Measurements from ENCODE around the gene DLGAP3. TPM values are rescaled to one million over a fixed set of nuclear protein-coding genes. Genes with fewer than 3 reads are reported as not detected.

The DLGAP3 gene
- total RNA-seq, 4 donors from 2014 or later = 0.25 to 0.84 (median 0.30) TPM

DNA sequence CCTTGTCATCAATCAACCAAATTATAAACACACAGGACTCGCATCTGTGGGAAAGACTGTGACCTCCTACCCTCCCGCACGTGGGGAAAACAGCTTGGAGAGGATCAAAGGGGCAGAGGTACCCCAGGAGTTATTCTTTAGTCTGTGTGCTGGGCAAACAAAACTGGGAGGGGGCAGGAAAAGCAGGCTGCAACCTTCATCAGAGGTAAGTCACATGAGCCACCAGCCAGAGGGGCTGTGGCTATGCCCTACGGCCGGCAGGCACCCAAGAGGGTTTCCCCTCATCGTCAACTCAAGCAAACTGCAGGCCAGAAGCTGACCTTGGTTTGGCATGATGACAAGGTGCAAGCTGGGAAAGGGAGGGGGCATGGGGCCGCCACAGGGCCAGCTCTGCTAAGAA is 82.4 kb downstream of the DLGAP3 start:
- ATAC-seq (ENCODE audit: low FRiP score) (no peak), DNase-seq (ENCODE audit: low spot score) (no peak)
- TF ChIP-seq, protein P1, sequence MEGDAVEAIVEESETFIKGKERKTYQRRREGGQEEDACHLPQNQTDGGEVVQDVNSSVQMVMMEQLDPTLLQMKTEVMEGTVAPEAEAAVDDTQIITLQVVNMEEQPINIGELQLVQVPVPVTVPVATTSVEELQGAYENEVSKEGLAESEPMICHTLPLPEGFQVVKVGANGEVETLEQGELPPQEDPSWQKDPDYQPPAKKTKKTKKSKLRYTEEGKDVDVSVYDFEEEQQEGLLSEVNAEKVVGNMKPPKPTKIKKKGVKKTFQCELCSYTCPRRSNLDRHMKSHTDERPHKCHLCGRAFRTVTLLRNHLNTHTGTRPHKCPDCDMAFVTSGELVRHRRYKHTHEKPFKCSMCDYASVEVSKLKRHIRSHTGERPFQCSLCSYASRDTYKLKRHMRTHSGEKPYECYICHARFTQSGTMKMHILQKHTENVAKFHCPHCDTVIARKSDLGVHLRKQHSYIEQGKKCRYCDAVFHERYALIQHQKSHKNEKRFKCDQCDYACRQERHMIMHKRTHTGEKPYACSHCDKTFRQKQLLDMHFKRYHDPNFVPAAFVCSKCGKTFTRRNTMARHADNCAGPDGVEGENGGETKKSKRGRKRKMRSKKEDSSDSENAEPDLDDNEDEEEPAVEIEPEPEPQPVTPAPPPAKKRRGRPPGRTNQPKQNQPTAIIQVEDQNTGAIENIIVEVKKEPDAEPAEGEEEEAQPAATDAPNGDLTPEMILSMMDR (IDR thresholded peaks at IDR 0.05) = no peak

DNA sequence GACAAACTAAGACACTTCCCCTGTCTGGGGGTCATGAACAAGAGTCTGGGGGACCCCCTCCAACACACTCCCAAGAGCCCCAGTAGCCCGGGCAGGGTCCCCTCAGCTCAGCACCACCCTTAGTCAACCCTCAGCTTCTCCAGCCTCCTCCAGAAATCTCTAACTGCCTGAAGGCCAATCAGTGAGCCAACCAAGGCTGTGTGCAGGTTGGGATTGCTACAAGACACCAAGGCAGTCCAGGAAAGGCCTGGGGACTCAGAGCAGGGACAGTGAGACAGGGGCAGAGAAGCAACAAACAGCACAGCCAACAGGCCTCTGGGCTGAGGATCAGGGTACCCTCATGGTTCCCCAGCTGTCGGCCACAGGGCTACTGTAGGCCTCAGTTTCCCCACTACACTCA is 83.2 kb downstream of the DLGAP3 start:
- no peak for ATAC-seq (ENCODE audit: low FRiP score)
- DNase-seq (ENCODE audit: low spot score) = no peak
- TF ChIP-seq, protein P1 (IDR thresholded peaks at IDR 0.05) = no peak

DNA sequence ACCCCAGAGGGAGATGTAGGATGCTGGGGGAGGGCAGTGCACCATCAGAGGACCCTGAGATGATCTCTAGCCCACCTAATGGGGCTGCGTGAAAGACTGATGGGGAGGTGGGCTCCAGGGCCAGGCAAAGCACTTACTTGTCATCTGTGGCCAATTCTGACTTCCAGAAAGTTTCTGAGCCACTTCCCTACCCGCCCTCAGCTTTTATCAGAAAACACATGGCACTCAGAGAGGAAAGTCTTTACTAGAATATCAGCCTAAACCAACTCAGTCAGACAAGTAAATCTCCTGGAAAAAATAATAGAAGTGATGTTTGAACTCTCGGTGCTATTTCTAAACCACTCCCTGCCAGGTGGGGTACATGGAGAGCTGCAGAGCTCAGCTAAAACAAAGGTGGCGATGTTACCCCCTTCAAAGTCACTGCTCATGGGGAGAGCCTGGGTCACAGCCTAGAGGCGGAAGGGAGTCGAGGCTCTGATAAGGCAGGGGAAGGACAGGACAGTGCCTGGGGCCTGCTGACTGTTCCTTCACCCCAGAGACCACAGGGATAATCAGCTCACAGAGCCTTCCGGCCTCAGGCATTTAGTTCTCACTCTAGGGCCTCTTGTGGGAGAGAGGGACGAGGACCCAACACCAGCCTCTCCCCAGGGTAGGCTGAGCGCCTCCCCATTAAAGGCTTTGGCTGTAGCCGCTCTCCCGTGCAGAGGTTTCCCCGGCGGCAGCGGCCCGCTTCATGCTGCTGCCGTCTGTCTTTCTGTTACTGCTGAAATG is 84.1 kb downstream of the DLGAP3 start:
- no peak for ATAC-seq (ENCODE audit: low FRiP score)
- TF ChIP-seq, protein P1 (IDR thresholded peaks at IDR 0.05) = no peak
- DNase-seq (ENCODE audit: low spot score) = no peak

DNA sequence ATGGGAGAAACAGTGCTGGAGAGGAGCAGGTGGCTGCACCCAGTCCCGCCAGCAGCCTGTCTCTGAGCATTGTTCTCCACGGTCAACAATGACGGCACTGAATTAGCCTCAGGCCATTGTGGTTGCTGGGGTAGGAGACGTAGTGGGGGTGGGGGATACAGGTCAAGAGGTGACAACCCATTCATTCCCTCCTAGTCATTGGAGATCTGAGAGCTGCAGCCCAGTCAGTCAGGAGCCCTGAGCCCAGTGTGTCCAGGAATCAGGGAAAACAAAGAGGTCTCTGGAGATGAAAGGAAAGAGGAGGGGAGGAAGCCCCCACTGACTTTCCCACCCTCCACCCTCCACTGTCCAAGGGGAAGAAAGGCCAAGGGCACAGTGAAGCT is 85.2 kb downstream of the DLGAP3 start:
- ATAC-seq (ENCODE audit: low FRiP score) = no peak
- no peak for DNase-seq (ENCODE audit: low spot score)
- TF ChIP-seq, protein P1 (IDR thresholded peaks at IDR 0.05) = no peak

DNA sequence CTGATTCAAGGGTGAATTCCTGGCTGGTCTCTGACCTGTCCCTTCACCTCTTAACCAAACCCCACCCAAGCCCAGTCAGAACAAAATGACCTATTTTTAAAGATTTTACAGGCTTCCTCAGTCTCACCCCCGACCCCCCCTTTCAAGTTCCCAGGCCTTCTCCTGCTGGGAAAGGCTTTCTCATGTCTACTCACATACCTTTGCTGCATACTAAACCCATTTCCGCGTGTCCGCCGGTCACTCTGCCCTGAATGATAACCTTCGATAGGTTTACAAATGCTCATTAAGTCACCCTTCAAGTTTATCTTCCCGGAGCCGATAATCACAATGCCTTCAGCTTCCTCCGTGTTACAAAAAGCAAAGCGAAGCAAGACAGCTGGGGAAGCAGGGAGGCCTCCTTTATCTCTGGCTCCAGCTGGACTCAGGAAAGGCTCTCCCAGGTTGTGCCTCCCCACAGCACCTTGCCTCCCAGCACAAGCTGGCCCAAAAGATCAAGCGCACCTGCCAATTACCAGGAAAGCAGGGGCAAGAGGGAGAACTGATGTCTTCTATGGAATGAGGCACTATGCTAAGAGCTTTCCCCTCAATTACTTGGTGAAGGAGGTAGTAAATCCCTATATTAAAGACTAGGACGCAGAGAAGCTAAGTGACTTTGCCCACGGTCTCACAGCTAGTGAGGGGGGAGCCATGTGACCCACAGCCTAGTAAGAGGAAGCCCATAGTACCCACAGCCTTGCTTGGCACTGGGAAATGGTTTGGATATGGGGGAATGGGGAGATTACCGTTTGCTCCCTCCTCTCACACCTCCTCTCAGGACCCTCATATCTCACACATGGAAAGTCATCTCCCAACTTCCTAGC is 85.8 kb downstream of the DLGAP3 start:
- ATAC-seq (ENCODE audit: low FRiP score) = no peak
- no peak for DNase-seq (ENCODE audit: low spot score)
- TF ChIP-seq, protein P1 (IDR thresholded peaks at IDR 0.05) = no peak

DNA sequence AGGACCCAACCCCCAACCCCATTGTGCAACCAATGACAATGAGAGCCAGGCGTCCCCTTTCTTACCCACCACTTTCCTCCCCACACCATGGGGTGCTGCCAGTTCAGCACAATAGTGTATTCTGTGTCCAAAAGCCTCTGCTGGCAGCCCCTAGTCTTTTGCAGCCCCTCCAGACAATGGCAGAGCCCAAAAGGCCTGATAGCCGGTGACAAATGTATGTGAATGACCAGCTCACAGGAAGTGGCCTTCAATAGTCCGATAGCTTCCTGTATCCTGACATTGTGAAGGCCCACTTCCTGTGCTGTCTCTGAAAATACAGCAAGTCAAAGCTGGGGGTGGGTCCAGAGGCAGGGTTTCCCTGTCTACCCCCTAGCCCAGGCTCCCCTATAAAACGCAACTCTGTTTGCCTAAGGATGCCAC is 86.5 kb downstream of the DLGAP3 start:
- TF ChIP-seq, protein P1 (IDR thresholded peaks at IDR 0.05) = no peak
- ATAC-seq (ENCODE audit: low FRiP score) = no peak
- DNase-seq (ENCODE audit: low spot score) = no peak

Measured in omental fat pad (tissue), 4 donors.